ENCODE results near the gene ARSB. TPM values are rescaled to one million over a fixed set of nuclear protein-coding genes. Genes with fewer than 3 reads are reported as not detected.

ARSB gene
- total RNA-seq, 1 experiment from 2014 or later, result 18.1 TPM

DNA sequence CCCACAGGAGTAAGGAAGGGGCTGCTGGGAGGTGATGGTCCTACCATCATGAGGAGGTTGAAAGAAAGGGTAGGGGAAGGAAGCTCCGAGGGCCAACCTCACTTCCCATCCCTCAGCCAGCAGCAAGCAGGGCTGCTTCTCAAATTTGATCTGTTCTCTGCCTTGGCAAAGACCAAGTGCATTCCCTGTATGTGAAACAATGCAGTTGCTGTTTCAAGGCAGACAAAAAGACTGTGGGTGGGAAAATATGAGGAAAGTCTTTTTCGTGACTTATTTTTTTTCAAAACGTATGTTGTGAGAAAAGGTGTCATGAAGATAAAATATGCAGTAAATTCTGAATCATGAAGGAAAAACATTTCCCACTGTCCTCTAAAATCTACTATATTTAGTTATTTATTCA, 165.9 kb downstream of the ARSB start:
- no peaks in the 10 kb centered on the region for H3K9me3 ChIP-seq (ENCODE audit: control insufficient read depth, insufficient read depth, low read depth, low read length)
- H3K4me3 ChIP-seq (ENCODE audit: low read depth in 2 of 2, low read length in 2 of 2), result no peak overlapping the region
- no peaks in the 10 kb centered on the region for H3K27me3 ChIP-seq (ENCODE audit: control insufficient read depth, insufficient read depth, low read length)
- no TSS peak for BruUV-seq (replicated peaks)
- ChIA-PET CTCF (no interaction called here), POLR2A (no interaction called here)
- H3K4me1 ChIP-seq (ENCODE audit: control insufficient read depth, insufficient read depth, low read length), result no peaks in the 10 kb centered on the region
- ATAC-seq (no peak), DNase-seq (ENCODE audit: low read depth, low spot score) (no peak)
- no peak overlapping the region for H3K27ac ChIP-seq (ENCODE audit: low read length)
- no peak for TF ChIP-seq TCF7L2 (IDR thresholded peaks at IDR 0.05; ENCODE audit: low read depth, low read length)
- no peak for TF ChIP-seq POLR2AphosphoS5 (IDR thresholded peaks at IDR 0.05; ENCODE audit: low read depth, low read length)
- no peak for TF ChIP-seq SIN3A (IDR thresholded peaks at IDR 0.05; ENCODE audit: borderline replicate concordance, insufficient read depth, low read depth, low read length)
- TF ChIP-seq, protein P1, sequence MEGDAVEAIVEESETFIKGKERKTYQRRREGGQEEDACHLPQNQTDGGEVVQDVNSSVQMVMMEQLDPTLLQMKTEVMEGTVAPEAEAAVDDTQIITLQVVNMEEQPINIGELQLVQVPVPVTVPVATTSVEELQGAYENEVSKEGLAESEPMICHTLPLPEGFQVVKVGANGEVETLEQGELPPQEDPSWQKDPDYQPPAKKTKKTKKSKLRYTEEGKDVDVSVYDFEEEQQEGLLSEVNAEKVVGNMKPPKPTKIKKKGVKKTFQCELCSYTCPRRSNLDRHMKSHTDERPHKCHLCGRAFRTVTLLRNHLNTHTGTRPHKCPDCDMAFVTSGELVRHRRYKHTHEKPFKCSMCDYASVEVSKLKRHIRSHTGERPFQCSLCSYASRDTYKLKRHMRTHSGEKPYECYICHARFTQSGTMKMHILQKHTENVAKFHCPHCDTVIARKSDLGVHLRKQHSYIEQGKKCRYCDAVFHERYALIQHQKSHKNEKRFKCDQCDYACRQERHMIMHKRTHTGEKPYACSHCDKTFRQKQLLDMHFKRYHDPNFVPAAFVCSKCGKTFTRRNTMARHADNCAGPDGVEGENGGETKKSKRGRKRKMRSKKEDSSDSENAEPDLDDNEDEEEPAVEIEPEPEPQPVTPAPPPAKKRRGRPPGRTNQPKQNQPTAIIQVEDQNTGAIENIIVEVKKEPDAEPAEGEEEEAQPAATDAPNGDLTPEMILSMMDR (IDR thresholded peaks at IDR 0.05), result no peak
- TF ChIP-seq, protein P2, sequence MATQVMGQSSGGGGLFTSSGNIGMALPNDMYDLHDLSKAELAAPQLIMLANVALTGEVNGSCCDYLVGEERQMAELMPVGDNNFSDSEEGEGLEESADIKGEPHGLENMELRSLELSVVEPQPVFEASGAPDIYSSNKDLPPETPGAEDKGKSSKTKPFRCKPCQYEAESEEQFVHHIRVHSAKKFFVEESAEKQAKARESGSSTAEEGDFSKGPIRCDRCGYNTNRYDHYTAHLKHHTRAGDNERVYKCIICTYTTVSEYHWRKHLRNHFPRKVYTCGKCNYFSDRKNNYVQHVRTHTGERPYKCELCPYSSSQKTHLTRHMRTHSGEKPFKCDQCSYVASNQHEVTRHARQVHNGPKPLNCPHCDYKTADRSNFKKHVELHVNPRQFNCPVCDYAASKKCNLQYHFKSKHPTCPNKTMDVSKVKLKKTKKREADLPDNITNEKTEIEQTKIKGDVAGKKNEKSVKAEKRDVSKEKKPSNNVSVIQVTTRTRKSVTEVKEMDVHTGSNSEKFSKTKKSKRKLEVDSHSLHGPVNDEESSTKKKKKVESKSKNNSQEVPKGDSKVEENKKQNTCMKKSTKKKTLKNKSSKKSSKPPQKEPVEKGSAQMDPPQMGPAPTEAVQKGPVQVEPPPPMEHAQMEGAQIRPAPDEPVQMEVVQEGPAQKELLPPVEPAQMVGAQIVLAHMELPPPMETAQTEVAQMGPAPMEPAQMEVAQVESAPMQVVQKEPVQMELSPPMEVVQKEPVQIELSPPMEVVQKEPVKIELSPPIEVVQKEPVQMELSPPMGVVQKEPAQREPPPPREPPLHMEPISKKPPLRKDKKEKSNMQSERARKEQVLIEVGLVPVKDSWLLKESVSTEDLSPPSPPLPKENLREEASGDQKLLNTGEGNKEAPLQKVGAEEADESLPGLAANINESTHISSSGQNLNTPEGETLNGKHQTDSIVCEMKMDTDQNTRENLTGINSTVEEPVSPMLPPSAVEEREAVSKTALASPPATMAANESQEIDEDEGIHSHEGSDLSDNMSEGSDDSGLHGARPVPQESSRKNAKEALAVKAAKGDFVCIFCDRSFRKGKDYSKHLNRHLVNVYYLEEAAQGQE (IDR thresholded peaks at IDR 0.05; ENCODE audit: insufficient read depth in 1 of 2, low read depth in 2 of 2, low read length in 1 of 2), result no peak
- H3K36me3 ChIP-seq (ENCODE audit: control insufficient read depth, insufficient read depth, low read length), result no peaks in the 10 kb centered on the region
- intact Hi-C loops (cut with micrococcal nuclease; ENCODE audit: unreplicated experiment), result no loop called here
- in situ Hi-C loops (cut with HindIII; ENCODE audit: low pct_unique_long_range_greater_than_20kb, low sequenced_read_pairs), result no loop called here

DNA sequence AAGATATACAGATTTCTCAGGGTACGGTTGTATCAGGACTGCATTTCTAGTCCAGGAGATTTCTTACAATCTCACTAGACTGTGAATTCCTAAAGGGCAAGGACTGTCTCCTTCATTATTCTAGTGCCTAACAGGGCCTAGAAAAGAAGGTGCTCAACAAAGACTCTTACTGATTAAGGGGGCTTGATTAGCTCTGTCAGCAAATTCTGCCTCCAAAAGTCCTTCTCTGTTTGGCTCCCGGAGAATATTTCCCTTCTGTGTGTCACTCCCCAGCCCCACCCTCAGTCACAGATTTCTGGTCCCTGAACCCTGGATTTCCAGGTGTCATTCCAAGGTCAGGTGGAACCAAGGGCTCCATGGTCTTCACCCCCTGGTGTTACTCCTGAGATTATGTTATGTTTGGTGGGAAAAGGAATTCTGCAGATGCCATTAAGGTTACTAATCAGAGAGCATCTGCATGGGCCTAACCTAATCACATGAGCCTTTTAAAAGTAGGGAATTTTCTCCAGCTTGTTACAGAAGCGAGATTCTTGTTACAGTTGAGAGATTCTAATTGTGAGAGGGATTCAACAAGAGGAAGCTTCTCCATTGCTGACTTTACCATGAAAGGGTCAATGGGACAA, 168.9 kb downstream of the ARSB start:
- Histone ChIP-seq H3K27me3 (ENCODE audit: control insufficient read depth, insufficient read depth, low read length) (no peaks in the 10 kb centered on the region), H3K36me3 (ENCODE audit: control insufficient read depth, insufficient read depth, low read length) (no peaks in the 10 kb centered on the region), H3K9me3 (ENCODE audit: control insufficient read depth, insufficient read depth, low read depth, low read length) (no peaks in the 10 kb centered on the region), H3K4me1 (ENCODE audit: control insufficient read depth, insufficient read depth, low read length) (no peaks in the 10 kb centered on the region), H3K4me3 (ENCODE audit: low read depth in 2 of 2, low read length in 2 of 2) (no peak overlapping the region), H3K27ac (ENCODE audit: low read length) (no peak overlapping the region)
- POLR2A ChIA-PET, result no interaction called here
- no TSS peak for BruUV-seq (replicated peaks)
- DNase-seq (ENCODE audit: low read depth, low spot score) (no peak), ATAC-seq (no peak)
- intact Hi-C loops (cut with micrococcal nuclease; ENCODE audit: unreplicated experiment), result no loop called here
- TF ChIP-seq POLR2AphosphoS5 (IDR thresholded peaks at IDR 0.05; ENCODE audit: low read depth, low read length) (no peak), TCF7L2 (IDR thresholded peaks at IDR 0.05; ENCODE audit: low read depth, low read length) (no peak), SIN3A (IDR thresholded peaks at IDR 0.05; ENCODE audit: borderline replicate concordance, insufficient read depth, low read depth, low read length) (no peak)
- TF ChIP-seq, protein P2 (IDR thresholded peaks at IDR 0.05; ENCODE audit: insufficient read depth in 1 of 2, low read depth in 2 of 2, low read length in 1 of 2), result no peak
- TF ChIP-seq, protein P1 (IDR thresholded peaks at IDR 0.05), result no peak
- in situ Hi-C loops (cut with HindIII; ENCODE audit: low pct_unique_long_range_greater_than_20kb, low sequenced_read_pairs), result no loop called here
- CTCF ChIA-PET, result no interaction called here
